Panc1 (cell line): ENCODE results near the gene RAB3IL1.

Experiments
- CTCF ChIP-seq: fragments of 450-650 bp; IDR thresholded peaks from 2 replicates; pipeline ENCODE4 v1.5.1; 2017; ENCODE audit warnings: mild to moderate bottlenecking
- REST ChIP-seq, 2 experiments: IDR thresholded peaks; 2 replicates each; pipeline ENCODE4 v1.6.1; 2011 to 2012; ENCODE audit warnings: low read depth in 2 of 2, control low read depth in 1 of 2, low read length in 1 of 2, mild to moderate bottlenecking in 1 of 2, moderate library complexity in 1 of 2; ENCODE audit not compliant: insufficient read depth in 1 of 2

GRCh38 chr11:61902313-61902712 is 15.1 kb downstream of the RAB3IL1 start:
- no peak for TF ChIP-seq CTCF
- TF ChIP-seq REST (IDR thresholded peaks at IDR 0.05; ENCODE audit: insufficient read depth in 1 of 2, low read depth in 2 of 2, low read length in 1 of 2): no peak
